Measurements from ENCODE around the gene SLC35B1. TPM values are rescaled to one million over a fixed set of nuclear protein-coding genes. Genes with fewer than 3 reads are reported as not detected.

Gene SLC35B1
- polyA plus RNA-seq, 2 of the 4 experiments (the other 2 are of a cell fraction), result 72.7 to 191 TPM

- POLR2A ChIA-PET, result interaction anchor here (0.6 to 1.9 kb wide), 14 partner anchors 11 to 294 kb away, joined by 3 to 19 read pairs (median 4); partner anchors contain the start of genes FAM117A, KAT7 and PHB1
- no peak for DNase-seq (ENCODE audit: low read depth in 1 of 2, low spot score in 1 of 2)
Observed at GRCh38 chr17:49708515-49709183, 885 bp upstream of the SLC35B1 start.

DNA sequence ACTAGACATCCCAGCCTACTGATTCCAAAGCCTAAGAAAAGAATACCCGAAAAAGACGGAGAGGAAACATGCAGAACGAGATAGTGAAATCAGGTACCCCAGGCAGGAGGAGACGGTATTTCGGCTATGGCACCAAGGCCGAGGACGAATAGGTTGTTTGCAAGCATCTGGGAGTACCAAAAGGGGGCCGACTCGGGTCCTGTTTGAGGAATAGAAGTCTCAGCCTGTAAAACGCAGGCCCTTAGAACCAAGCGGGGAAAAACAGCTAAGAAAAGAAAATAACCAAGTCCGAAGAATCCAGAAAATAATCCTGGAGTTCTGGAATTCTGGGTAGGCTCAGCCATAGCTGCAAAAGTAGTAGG is 537 bp downstream of the SLC35B1 start:
- 2% methylated on average over 12 of the region's 12 CpGs for WGBS (ENCODE audit: missing lambda C conversion rate)
- peak in 1 of 2 experiments; percentile 2; a peak in 3 of 6 replicates for ATAC-seq
- CTCF ChIA-PET, result interaction anchor here (0.6 to 49.7 kb wide), 26 partner anchors 6 to 1029 kb away, joined by 3 to 2008 read pairs (median 6); partner anchors contain the start of genes KAT7, NXPH3 and SLC35B1
- Histone ChIP-seq H3K4me1 (peaks cover 10% of the 10 kb centered on the region), H3K27ac (peak overlapping the region; percentile 90), H3K4me2 (peak overlapping the region; percentile 94), H3K4me3 (peak overlapping the region; percentile 87), H3K9me3 (no peaks in the 10 kb centered on the region)
- FAIRE-seq, result no peak
- peak in 1 of 2 experiments; percentile 36 for DNase-seq (ENCODE audit: low read depth in 1 of 2, low spot score in 1 of 2)
- POLR2A ChIA-PET, result interaction anchor here (0.5 to 1.9 kb wide), 8 partner anchors 9 to 462 kb away, joined by 3 to 19 read pairs (median 4); partner anchors contain the start of genes KAT7 and PHB1
- no peak for TF ChIP-seq ATOH8 (CRISPR knock-in tag; IDR thresholded peaks at IDR 0.05; ENCODE audit: low read depth)
- no peak for TF ChIP-seq EHF (CRISPR knock-in tag; IDR thresholded peaks at IDR 0.05)
- no peak for TF ChIP-seq POLR2AphosphoS2 (conservative IDR thresholded peaks at IDR 0.05; ENCODE audit: low read length)
- TF ChIP-seq RCOR1 (IDR thresholded peaks at IDR 0.05; ENCODE audit: low read depth, low read length), result no peak
- TF ChIP-seq CHD4 (IDR thresholded peaks at IDR 0.05; ENCODE audit: borderline replicate concordance), result no peak
- TF ChIP-seq BHLHE40 (IDR thresholded peaks at IDR 0.05; ENCODE audit: low read depth, low read length), result no peak
- TF ChIP-seq RARB (CRISPR knock-in tag; IDR thresholded peaks at IDR 0.05), result no peak
- no peak for TF ChIP-seq RFX5 (IDR thresholded peaks at IDR 0.05)
- TF ChIP-seq ESRRA (IDR thresholded peaks at IDR 0.05; ENCODE audit: borderline replicate concordance, low read length), result no peak
- no peak for TF ChIP-seq KDM1A (IDR thresholded peaks at IDR 0.05; ENCODE audit: low read depth)
- TF ChIP-seq HDAC2 (IDR thresholded peaks at IDR 0.05), result no peak
- TF ChIP-seq RAD21 (conservative IDR thresholded peaks at IDR 0.05 in 1 of 2, IDR thresholded peaks at IDR 0.05 in 1 of 2), result no peak
- no peak for TF ChIP-seq HOXB13 (CRISPR knock-in tag; IDR thresholded peaks at IDR 0.05; ENCODE audit: low read depth)
- TF ChIP-seq SREBF2 (IDR thresholded peaks at IDR 0.05), result no peak
- TF ChIP-seq, protein P1, sequence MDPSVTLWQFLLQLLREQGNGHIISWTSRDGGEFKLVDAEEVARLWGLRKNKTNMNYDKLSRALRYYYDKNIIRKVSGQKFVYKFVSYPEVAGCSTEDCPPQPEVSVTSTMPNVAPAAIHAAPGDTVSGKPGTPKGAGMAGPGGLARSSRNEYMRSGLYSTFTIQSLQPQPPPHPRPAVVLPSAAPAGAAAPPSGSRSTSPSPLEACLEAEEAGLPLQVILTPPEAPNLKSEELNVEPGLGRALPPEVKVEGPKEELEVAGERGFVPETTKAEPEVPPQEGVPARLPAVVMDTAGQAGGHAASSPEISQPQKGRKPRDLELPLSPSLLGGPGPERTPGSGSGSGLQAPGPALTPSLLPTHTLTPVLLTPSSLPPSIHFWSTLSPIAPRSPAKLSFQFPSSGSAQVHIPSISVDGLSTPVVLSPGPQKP (IDR thresholded peaks at IDR 0.05; ENCODE audit: low read depth, low read length), result no peak
- TF ChIP-seq CBX2 (IDR thresholded peaks at IDR 0.05; ENCODE audit: borderline replicate concordance, low read depth), result no peak

More at GRCh38 chr17:49708515-49709183, 885 bp upstream of the SLC35B1 start:
- H3K9me3 ChIP-seq, result no peaks in the 10 kb centered on the region
- WGBS (ENCODE audit: missing lambda C conversion rate), result 53% methylated on average over 15 of the region's 15 CpGs
- TF ChIP-seq ATOH8 (CRISPR knock-in tag; IDR thresholded peaks at IDR 0.05; ENCODE audit: low read depth), result no peak
- no peak for TF ChIP-seq ESRRA (IDR thresholded peaks at IDR 0.05; ENCODE audit: borderline replicate concordance, low read length)
- TF ChIP-seq FOSB (CRISPR knock-in tag; IDR thresholded peaks at IDR 0.05), result no peak
- TF ChIP-seq USF2 (IDR thresholded peaks at IDR 0.05), result no peak
- TF ChIP-seq PHF8 (IDR thresholded peaks at IDR 0.05; ENCODE audit: borderline replicate concordance, low read depth), result 0 out of 2 replicates have a peak, but pooled peaks have one; percentile 5
- no peak for TF ChIP-seq MAFK (IDR thresholded peaks at IDR 0.05; ENCODE audit: partially characterized antibody)
- TF ChIP-seq CBX2 (IDR thresholded peaks at IDR 0.05; ENCODE audit: borderline replicate concordance, low read depth), result no peak
- FAIRE-seq, result no peak
- CTCF ChIA-PET, result interaction anchor here (0.5 to 49.7 kb wide), 45 partner anchors 7 to 1030 kb away, joined by 3 to 2008 read pairs (median 4); partner anchors contain the start of genes KAT7, NGFR, NXPH3 and SLC35B1
- H3K4me3 ChIP-seq, result peak overlapping the region; percentile 87
- H3K4me2 ChIP-seq, result peak overlapping the region; percentile 77
- H3K27ac ChIP-seq, result peak overlapping the region; percentile 48 to 66; a peak in 5 of 6 replicates
- H3K4me1 ChIP-seq, result peaks cover 10% of the 10 kb centered on the region
- no peak for ATAC-seq

Measured in A549 (cell line).